ENCODE results near the gene FMNL2.

- no peak for TF ChIP-seq CTCF (IDR thresholded peaks at IDR 0.05)
- TF ChIP-seq POLR2A (IDR thresholded peaks at IDR 0.05), result no peak
- TF ChIP-seq EP300 (IDR thresholded peaks at IDR 0.05), result no peak
- TF ChIP-seq POLR2AphosphoS5 (IDR thresholded peaks at IDR 0.05), result no peak
Observed at GRCh38 chr2:152651834-152652233, 316.9 kb downstream of the FMNL2 start.
